GM19395 (cell line): ENCODE data around the gene SCIMP.
"Not testable (repeated sequence)": the region's sequence is repeated elsewhere in the genome, so short reads cannot be mapped to it uniquely, and the experiment has no call there.

Experiments
- ATAC-seq: cut with Tn5 transposase; IDR thresholded peaks from one replicate; pipeline ENCODE4 v1.9.1; 2021; ENCODE audit warnings: mild to moderate bottlenecking, moderate library complexity; ENCODE audit not compliant: unreplicated experiment

SCIMP gene

GRCh38 chr17:5234645-5235576 is at the start of gene SCIMP:
SCIMP (minus strand) TSS chr17:5234860; CDS start chr17:5234755, 105 bp downstream.
- ATAC-seq = peak; percentile 58

GRCh38 chr17:5283571-5284315 is 49.1 kb upstream of the SCIMP start:
- ATAC-seq = no peak

GRCh38 chr17:5282642-5283217 is 48.1 kb upstream of the SCIMP start:
- no peak for ATAC-seq

- ATAC-seq = no peak
Measured at GRCh38 chr17:5281814-5282641, 47.4 kb upstream of the SCIMP start, which contains the start of gene RABEP1. RABEP1 (plus strand) TSS chr17:5282284; CDS start chr17:5282487, 203 bp downstream.

- ATAC-seq = no peak
Measured at GRCh38 chr17:5272322-5272721, 37.7 kb upstream of the SCIMP start.

GRCh38 chr17:5269241-5269960 is 34.7 kb upstream of the SCIMP start:
- ATAC-seq = no peak

- ATAC-seq = no peak
Measured at GRCh38 chr17:5264893-5265292, 30.2 kb upstream of the SCIMP start.

DNA sequence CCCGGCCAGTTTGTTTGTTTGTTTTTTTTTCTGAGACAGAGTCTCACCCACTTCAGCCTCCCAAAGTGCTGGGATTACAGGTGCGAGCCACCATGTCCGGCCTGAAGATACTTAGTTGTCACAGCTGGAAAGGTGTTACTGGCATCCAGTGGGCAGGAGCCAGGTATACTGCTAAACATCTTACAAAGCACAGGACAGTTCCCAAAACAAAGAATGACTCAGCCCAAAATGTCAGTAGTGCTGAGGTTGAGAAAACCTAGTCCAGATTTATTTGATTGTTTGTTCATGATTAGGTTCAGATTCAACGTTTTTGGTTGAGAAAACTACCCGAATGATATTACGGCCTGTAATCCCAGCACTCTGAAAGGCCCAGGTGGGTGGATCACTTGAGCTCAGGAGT is 28.8 kb upstream of the SCIMP start:
- ATAC-seq = no peak

GRCh38 chr17:5262416-5262991 is 27.8 kb upstream of the SCIMP start:
- ATAC-seq = no peak

GRCh38 chr17:5260542-5260941 is 25.9 kb upstream of the SCIMP start:
- no peak for ATAC-seq

- no peak for ATAC-seq
Measured at GRCh38 chr17:5257124-5257523, 22.5 kb upstream of the SCIMP start.

GRCh38 chr17:5254903-5255521 is 20.4 kb upstream of the SCIMP start:
- peak; percentile 61 for ATAC-seq

DNA sequence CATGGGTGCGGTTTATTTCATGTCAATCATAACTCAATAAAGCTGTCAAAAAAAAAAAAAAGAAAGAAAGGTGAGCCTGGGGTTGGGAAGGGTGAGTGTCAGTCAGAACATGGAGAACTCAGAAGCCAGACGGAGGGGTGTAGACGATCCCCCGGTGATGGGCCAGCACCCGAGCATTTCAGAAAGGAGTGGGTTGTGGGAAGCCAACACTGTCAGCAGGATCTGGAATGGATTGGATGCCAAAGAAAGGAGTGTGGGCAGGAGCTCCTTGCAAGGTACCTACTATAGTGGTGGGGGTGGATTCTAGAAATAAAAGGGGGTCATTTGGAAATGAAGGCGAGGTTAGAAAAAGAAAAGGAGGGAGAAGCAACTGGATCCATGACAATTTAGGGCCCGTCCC is 19.8 kb upstream of the SCIMP start:
- no peak for ATAC-seq

DNA sequence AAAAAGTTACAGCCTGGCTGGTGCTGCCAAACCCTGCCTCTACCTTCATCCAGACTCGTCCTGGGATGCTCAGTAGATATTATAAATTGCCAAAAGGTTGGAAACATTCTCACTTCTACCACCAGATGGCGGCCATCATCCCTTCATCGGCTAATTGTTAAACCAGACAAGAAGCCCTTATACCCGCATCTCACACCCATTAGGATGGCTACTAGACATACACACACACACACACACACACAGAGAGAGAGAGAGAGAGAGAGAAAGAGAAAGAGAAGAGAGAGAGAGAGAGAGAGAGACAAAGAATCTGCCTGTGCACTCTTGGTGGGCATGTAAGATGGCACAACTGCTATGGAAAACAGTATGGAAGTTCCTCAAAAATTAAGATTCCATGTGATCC is 15.0 kb upstream of the SCIMP start:
- no peak for ATAC-seq

- no peak for ATAC-seq
Measured at GRCh38 chr17:5248821-5249479, 14.3 kb upstream of the SCIMP start.

GRCh38 chr17:5247621-5248020 is 13.0 kb upstream of the SCIMP start:
- no peak for ATAC-seq

DNA sequence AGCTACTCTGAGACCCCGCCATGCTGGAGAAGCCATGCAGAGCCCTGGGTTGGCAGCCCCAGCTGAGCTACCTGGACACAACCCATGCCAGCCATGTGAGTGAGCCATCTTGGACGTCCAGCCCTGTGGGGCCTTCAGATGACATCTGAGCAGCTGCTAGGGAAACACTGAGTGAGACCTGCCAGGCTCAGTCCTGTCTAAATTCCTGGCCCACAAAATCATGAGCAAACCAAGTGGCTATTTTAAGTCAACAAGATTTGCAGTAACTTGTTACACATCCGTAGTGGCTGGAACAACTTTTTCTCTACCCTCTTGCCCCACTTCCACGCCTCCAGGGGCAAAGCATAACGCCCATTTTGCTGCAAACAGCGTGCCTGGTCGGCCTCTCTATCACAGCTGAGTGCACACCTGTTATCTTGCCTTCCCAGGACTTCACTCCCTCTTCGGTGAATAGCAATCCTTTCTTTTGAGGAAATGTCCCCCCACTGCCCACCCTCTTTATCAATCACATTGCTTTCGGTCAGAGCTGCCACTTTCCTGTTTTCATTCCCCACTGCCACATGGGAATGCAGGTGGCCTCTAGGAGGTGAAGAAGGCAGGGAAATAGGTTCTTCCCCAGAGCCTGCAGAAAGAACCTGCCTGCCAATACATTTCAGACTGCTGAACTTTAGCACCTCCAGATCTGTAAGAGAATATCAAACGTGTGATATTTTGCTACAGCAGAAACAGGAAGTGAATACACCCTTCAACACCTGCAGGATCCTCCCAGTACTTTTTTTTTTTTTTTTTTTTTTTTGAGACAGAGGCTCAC is 7.4 kb upstream of the SCIMP start:
- peak; percentile 74 for ATAC-seq

GRCh38 chr17:5239769-5240168 is 5.1 kb upstream of the SCIMP start:
- ATAC-seq = not testable (repeated sequence)
